HG02798 (cell line): ENCODE data around the gene ZNF532.
"Not testable (repeated sequence)": the region's sequence is repeated elsewhere in the genome, so short reads cannot be mapped to it uniquely, and the experiment has no call there.

Experiments used
- ATAC-seq: cut with Tn5 transposase; IDR thresholded peaks from one replicate; pipeline ENCODE4 v1.9.1; 2021; ENCODE audit warnings: mild to moderate bottlenecking; ENCODE audit not compliant: unreplicated experiment, poor library complexity

ZNF532 gene

GRCh38 chr18:59024829-59025228 lies 160.2 kb downstream of the ZNF532 start:
- ATAC-seq, result no peak

- not testable (repeated sequence) for ATAC-seq
Measured at GRCh38 chr18:59025532-59025931, 160.9 kb downstream of the ZNF532 start.

GRCh38 chr18:59026364-59026763 lies 161.7 kb downstream of the ZNF532 start:
- no peak for ATAC-seq

GRCh38 chr18:59026831-59027410 lies 162.2 kb downstream of the ZNF532 start:
- ATAC-seq, result no peak

GRCh38 chr18:59029663-59030429 lies 165.2 kb downstream of the ZNF532 start:
- ATAC-seq, result no peak

- ATAC-seq, result no peak
Measured at GRCh38 chr18:59032308-59032707, 167.6 kb downstream of the ZNF532 start.

- ATAC-seq, result no peak
Measured at GRCh38 chr18:59033359-59033758, 168.7 kb downstream of the ZNF532 start.

GRCh38 chr18:59033974-59034373 lies 169.3 kb downstream of the ZNF532 start:
- ATAC-seq, result no peak

GRCh38 chr18:59035591-59035990 lies 170.9 kb downstream of the ZNF532 start:
- no peak for ATAC-seq
